Activated T-helper 9 cell treated with anti-CD3 and anti-CD28 coated beads, Interleukin-2, amount 50 U/mL, for 16 hours (primary cell): ENCODE results near the gene RNF115.

Source experiments
- DNase-seq: peaks from one replicate; pipeline ENCODE4 v3.0.0-alpha.2; 2020; ENCODE audit warnings: low read depth

RNF115 gene

GRCh38 chr1:145701306-145701862, 122.5 kb downstream of the RNF115 start:
- no peak for DNase-seq

- DNase-seq: no peak
These were observed 127.3 kb downstream of the RNF115 start for GRCh38 chr1:145696630-145696960.

GRCh38 chr1:145695821-145696629, 127.9 kb downstream of the RNF115 start:
- DNase-seq: no peak

DNA sequence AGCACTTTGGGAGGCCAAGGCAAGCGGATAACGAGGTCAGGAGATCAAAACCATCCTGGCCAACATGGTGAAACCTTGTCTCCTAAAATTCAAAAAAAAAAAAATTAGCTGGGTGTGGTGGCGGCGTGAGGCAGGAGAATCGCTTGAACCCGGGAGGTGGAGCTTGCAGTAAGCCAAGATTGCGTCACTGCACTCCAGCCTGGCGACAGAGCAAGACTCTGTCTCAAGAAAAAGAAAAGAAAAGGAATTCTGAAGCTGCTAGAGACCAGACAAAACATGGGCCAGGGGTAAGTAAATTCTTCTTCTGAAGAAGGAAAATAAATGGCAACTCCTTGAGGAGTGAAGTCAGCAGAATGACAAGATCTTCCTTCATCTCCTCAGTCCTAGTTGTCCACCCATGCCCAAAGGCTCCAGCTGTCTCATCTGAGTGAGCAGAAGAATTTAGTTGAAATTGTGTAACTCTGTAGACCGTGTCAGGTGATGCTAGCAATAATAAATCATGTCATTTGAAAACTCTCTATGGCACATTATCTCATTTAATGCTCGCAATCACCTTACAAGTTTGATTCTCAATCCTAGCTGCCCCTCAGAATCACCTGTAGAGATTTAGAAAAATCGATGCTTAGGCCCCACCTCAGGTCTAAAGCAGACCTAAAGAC, 131.0 kb downstream of the RNF115 start:
- DNase-seq: no peak

DNA sequence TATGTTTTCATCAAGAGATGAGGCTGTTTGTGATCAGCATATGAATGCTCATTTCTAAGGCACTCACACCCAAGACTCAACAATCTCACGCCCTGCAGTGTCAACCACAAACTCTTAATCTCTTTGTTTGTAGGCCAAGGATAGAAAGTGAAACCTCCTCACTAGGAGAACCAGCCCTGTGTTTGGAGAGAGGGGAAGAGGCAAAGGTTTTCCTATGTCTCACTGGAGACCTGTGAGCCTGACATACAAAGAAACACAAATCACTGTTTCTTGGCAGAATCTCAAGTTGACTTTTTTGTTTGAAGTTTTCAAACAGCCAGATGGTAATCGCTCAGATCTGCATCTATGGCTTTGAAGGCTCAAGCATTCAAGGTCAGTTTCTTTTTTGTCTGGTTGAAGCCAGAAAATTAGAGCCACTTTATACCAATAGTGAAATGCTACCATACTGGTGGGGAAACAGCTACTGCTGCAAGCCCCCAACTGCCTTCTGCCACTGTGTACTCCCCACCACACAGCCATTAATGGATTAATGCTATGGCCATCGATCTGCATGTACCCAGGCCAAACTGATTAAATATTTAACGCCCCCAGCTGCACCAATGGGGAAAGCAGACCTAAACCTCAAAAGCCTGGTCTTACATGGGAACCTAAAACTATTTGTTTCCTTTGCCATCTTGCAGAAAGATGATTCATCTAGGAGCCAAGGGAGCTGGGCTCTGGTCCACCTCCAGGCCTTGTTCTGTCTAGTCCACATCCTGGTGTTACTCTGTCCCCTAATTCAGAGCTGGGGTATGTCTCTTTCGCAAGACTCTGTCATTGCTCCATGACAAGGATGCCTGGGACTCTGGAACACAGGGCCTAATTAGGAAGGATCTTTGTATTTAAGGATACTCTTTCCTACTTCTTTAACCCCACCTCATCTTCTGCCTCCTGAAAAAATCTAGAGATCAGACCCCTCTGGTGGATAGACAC, 133.0 kb downstream of the RNF115 start:
- DNase-seq: no peak

- no peak for DNase-seq
These were observed 134.0 kb downstream of the RNF115 start for GRCh38 chr1:145689922-145690321.

DNA sequence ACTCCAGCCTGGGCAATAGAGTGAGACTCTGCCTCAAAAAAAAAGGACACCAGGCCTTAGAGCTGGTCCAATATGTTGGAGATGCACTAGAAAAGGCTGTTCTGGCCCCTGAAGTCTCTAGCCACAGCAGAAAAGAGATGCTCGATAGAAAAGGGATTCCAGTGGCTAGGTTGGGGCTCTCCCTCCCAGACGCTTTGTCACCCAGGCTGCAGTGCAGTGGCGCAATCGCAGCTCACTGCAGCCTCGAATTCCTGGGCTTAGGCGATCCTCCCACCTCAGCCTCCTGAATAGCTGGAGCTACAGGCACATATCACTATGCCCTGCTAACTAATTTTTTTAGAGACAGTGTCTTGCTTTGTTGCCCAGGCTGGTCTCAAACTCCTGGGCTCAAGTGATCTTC, 135.0 kb downstream of the RNF115 start:
- no peak for DNase-seq
